Stimulated activated naive CD4-positive, alpha-beta T cell (primary cell): ENCODE results near the gene SCAF4.
"Not testable (repeated sequence)": the region's sequence is repeated elsewhere in the genome, so short reads cannot be mapped to it uniquely, and the experiment has no call there.

Experiments
- DNase-seq, 6 experiments: peaks; one replicate each; lab custom pipeline; 2025; lab: John Stamatoyannopoulos, UW

SCAF4 gene

GRCh38 chr21:31731857-31732596, at the start of gene SCAF4:
SCAF4 (minus strand) TSS chr21:31732118; CDS start chr21:31731692, 426 bp downstream.
- DNase-seq = peak; percentile 63 to 86 (median 80)

DNA sequence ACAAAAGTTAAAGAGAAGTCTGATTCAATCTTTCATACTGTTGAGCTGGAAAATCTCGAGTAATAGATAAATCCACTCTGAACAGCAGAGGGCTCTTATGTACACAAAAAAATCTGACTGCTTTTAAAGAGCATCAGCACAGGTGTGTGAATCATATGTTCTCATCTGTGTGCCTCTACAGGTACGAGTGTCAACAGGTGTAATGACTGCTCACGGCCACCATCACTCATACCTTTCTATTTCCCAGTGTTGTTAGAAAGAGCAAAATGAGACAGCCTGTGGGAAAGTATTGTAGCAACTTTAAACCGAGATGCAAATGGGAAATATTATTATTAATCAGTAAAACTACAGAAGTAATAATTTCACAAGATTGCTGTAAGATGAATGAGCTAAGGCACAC, 49.0 kb upstream of the SCAF4 start:
- DNase-seq = no peak

DNA sequence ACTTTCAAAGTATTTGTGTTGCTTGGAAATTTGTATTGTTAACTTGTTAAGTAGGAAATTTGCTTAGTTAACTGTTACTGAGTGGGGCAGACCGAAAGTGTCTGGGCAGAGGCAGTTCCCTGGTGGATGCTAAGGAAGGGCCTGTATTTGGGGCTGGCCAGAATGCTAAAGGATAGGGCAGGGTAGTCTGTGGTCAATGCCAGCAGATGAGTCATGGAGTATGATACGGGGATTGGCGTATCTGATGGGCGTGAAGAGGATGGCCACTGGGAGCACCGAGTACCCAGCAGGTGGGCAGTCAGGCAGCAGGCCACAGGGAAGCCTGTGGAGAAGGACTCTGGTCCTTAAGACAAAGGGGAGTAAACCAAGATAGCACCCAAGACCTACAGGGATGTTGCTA, 46.6 kb upstream of the SCAF4 start:
- no peak for DNase-seq

DNA sequence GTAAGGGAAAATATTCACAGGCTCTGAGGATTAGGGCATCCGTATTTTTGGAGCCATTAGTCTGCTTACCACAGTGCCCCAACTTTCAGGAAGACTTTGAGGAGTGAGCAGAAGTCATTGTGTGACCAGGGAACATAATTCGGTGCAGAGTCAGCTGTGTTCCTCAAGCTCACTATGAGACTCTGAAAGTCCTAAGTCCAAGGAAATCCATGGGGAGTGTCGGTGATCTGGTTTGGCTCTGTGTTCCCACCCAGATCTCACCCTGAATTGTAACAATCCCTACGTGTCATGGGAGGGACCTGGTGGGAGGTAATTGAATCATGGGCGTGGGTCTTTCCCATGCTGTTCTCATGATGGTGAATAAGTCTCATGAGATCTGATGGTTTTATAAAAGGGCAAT, 45.9 kb upstream of the SCAF4 start:
- no peak for DNase-seq

DNA sequence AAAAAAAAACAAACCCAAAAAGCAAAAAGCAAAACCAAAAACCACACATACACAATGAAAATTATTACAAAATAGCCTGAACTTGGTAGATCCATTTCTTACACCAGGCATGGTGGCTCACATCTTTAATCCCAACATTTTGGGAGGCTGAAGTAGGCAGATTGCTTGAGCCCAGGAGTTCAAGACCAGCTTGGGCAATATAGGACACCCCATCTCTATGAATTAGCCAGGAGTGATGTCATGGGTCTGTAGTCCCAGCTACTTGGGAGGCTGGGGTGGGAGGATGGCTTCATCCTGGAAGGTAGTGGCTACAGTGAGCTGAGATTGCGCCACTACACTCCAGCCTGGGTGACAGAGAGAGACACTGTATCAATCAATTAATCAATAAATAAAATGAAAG, 42.1 kb upstream of the SCAF4 start:
- DNase-seq = no peak

DNA sequence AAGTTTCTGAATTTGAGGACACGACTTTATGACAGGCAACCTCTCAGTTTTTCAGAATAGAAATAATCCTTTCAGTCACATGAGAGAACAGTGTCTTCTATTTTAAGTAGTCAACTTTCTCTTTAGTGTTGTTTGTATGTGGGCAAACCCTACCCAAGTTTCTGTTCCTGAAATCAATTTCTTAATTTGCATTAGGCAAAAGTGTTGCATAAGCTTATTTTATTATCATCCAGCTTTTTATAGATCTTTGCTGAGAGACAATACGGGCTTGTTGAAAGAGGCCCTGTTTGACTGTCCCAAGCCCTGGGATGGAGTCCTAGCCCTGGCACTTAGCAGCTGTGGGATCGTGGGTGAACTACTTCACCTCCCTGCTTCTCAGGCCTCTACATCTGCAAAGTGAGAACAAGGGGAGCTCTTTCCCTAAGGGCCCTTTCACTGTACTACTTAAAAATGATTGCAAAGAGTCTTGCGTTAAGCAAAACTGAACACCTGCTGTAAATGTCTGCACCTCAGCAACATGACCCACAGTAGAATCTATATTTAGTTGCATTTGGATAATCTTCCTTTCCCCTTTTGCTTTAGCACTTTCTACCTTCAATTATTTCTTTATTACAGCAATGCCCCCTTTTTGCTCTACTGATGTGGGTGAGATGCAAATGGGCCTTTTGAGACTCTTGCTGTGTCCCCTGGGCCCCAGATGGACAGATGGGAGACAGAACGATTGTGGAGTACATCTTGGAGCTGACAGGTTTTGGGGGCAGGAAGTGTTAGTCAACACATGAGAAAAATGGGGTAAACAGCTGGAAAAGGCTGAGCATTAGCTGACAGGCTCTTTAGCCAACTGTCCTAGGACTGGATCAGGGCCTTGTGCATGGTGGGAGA, 41.0 kb upstream of the SCAF4 start:
- DNase-seq = no peak

GRCh38 chr21:31771685-31772084, 39.8 kb upstream of the SCAF4 start:
- no peak for DNase-seq

DNA sequence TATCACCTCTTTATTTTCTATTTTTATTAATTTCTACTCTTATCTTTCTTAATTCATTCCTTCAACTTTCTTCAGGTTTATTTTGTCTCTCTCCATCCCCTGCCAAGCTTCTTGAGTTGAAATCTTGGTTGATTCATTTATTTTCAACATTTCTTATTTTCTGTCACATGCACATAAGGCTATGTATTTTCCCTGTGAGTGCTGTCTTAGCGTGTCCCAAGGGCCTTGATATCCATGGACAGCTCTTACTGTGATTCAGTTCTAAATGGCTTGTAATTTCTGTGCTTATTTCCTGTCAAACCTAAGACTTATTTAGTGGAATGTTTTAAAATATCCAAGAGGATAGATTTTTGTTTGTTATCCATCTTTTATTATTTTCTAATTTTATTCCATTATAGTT, 36.8 kb upstream of the SCAF4 start:
- DNase-seq = no peak

DNA sequence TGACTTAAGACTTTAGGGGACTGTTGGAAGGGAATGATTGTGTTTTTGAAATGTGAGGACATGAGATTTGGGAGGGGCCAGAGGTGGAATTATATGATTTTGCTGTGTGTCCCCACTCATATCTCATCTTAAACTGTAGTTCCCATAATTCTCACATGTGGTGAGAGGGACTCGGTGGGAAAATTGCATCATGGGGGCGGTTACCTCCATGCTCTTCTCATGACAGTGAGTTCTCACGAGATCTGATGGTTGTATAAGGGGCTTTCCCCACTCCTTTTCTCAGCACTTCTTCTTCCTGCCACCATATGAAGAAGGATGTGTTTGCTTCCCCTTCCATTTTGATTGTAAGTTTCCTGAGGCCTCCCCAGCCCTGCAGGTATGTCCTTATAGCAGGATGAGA, 35.0 kb upstream of the SCAF4 start:
- no peak for DNase-seq

DNA sequence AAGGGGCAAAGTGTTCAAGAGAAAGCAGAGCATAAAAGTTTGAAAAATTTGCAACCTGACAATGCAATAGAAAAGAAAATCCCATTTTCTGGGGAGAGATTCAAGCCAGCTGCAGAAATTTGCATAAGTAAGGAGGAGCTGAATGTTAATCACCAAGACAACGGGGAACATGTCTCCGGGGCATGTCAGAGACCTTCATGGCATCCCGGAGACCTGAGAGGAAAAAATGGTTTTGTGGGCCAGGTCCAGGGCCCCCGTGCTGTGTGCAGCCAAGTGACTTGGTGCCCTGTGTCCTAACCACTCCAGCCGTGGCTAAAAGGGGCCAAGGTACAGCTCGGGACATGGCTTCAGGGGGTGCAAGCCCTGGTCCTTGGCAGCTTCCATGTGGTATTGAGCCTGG, 33.9 kb upstream of the SCAF4 start:
- DNase-seq = not testable (repeated sequence)

GRCh38 chr21:31760931-31761330, 29.0 kb upstream of the SCAF4 start:
- no peak for DNase-seq

DNA sequence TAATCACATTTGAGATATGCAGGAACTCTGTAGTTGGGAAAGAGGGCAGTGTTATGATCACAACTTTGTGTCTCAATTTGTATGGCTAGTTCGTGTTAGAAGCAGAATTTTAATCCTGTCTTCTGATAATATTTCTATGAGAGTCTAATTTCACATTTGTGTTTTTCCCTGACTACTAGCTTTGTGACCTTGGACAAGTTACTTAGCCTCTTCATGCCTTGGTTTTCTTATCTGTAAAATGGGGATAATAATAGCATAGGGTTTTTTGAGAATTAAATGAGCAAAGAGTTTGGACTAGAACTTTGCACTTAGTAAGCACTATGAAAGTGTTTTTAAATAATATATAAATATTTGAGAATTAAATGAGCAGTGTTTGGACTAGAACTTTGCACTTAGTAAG, 24.9 kb upstream of the SCAF4 start:
- no peak for DNase-seq

DNA sequence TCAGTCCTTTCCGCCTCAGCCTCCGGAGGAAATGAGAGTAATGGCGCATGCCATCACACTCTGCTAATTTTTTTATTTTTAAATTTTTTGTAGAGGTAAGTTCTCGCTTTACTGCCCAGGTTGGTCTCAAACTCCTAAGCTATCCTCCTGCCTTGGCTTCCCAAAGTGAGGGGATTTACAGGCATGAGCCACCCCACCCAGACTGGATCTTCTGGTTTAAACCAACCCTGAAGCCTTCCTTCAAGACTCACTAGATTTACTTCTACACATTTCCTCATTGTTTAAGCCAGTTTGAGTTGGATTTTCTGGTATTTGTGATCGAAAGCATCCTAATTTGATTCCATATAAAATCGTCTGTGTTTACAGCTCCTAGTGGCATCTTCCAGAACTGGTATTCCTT, 23.1 kb upstream of the SCAF4 start:
- DNase-seq = no peak

DNA sequence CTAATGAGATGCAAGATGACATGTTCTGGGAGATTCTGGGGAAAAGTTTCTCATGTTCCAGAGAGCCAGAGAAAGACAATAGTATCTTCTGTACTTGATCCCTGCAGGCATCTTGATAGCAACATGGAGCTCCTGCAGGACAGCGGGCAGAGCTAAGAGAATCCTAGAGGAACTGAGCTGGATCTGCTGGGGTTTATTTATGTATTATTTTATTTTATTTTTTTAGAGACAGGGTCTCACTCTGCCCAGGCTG, 22.7 kb upstream of the SCAF4 start:
- no peak for DNase-seq

DNA sequence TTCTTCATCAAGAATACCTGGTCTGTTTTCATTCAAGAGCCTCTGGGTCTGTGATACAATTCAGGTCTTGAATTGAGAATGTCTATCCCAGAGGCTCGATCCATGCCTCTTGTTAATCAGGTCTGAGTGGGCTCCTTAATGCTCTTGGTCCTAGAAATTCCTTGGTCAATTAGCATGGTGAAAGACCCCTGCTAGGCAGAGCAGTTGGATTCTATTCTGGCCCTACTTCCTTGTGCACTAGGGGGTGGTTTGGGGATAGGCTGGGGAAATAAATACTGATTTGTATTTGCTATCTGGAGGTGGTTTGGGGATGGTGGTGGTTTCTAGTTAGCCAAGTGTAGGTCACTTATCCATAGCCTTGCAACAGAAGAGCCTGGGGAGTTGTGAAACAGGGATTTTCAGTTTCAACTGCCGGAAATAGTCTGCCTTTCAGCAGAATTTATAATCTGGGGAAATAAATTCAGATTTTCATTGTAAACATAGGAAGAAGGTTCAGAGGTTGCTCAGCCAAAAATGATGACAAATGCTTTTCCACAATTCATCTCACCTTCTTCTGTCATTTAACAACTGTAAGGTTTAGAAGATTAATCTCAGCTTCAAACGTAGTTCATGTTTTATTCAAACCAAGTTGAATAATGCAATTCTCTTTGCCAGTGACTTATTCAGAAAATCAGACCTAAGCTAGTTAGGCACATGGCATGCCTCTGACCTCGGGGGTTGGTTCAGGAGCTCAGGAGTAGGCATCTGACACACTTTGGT, 22.2 kb upstream of the SCAF4 start:
- DNase-seq = no peak

- DNase-seq = no peak
These were observed 21.0 kb upstream of the SCAF4 start for GRCh38 chr21:31752967-31753366.

DNA sequence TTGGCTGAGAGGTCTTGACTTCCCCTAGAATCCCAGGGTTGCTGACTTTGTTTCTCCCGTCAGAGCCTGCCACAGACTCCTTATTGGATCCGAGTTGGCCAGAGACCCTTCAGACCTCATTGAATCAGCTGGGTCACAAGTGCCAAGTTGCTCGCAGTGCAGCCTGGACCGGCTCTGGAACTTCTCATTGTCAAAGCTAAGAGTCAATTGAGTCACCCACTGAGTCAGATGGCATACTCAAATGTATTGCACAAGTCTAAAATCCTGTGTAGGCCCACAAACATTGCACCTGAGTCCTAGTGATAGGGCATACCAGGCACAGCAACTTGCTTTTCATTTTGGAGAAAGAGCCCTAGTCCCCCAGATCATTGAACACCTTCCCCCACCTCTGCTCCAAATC, 20.4 kb upstream of the SCAF4 start:
- DNase-seq = no peak

DNA sequence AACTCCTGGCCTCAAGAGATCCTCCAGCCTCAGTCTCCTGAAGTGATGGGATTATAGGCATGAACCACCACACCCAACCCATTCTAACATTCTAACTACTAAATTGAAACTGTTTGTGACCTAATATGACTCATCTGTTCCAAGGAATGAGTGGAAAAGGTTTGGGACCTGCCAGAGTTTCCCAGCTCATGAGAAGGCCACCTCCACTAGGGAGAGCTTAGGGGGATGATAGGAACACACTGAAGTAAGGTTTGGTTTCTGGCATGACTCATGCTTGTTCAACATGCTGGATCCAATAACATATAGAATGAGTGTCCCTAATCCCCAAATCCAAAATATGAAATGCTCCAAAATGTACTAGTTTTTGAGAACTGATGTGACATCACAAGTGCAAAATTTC, 18.9 kb upstream of the SCAF4 start:
- no peak for DNase-seq

DNA sequence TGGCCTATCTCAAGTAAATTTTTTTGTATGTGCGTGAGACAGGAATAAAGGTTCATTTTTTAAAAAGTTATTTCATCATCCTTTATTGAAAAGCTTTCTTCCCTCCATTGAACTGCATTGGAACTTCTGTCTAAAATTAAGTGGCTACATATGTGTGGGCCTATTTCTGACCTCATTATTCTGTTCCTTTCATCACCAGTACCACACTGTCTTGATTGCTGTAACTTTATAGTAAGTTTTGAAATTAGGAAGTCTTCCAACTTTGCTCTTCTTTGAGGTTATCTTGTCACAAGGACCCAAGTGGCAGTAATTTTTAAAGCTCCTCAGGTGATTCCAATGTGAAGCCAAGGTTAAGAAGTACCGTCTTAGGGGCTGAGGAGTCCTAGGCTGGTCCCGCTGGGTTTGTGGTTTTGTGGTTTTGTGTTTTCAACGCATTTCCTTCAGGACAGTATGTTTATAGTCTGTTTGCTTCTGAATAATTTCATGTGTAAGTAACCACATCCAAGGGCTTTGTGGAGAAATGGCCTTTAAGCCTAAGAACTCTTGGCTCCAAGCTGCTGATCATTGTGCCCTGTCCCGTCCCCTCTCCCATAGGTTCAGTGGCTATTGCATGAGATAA, 12.4 kb upstream of the SCAF4 start:
- DNase-seq = no peak

GRCh38 chr21:31743712-31744111, 11.8 kb upstream of the SCAF4 start:
- no peak for DNase-seq

- DNase-seq = no peak
These were observed 9.2 kb upstream of the SCAF4 start for GRCh38 chr21:31741116-31741515.

DNA sequence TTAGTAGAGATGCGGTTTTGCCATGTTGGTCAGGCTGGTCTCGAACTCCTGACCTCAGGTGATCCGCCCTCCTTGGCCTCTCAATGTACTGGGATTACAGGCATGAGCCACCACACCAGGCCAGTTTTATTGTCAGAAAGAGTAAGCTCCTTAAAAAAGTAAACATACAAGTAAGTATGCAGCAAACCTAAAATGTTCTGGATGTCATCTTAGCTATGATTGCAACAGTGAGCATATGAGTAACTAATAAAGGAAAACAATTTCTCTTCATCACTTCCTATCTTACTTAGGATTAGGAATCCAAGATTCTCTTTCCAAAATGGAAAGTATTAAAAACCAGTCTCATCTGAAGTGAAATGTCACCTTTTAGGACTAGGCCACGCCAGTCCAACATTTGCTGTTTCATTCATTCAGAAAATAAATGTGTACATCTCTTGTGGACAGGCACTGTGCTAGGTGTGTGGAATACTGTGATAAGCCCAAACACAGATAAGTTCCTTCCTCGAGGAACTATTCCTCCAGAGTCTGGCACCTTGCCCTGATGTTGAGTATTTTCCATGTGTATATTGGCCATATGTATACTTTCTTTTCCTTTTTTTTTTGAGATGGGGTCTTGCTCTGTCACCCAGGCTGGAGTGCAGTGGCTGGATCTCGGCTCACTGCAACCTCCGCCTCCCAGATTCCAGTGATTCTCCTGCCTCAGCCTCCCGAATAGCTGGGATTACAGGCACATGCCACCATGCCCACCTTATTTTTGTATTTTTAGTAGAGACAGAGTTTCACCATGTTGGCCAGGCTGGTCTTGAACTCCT, 5.9 kb upstream of the SCAF4 start:
- not testable (repeated sequence) for DNase-seq
